NCI-H146 (cell line): ENCODE data around the gene TBC1D3B.
"Not testable (repeated sequence)": the region's sequence is repeated elsewhere in the genome, so short reads cannot be mapped to it uniquely, and the experiment has no call there.

Experiments used
- DNase-seq: peaks from one replicate; lab custom pipeline; 2025; lab: John Stamatoyannopoulos, UW

TBC1D3B gene

GRCh38 chr17:36128411-36128978 is 47.9 kb downstream of the TBC1D3B start:
- no peak for DNase-seq

GRCh38 chr17:36127911-36128310 is 48.5 kb downstream of the TBC1D3B start:
- no peak for DNase-seq

GRCh38 chr17:36127199-36127893 is 49.1 kb downstream of the TBC1D3B start:
- no peak for DNase-seq

- no peak for DNase-seq
Measured at GRCh38 chr17:36124879-36125824, 51.3 kb downstream of the TBC1D3B start.

DNA sequence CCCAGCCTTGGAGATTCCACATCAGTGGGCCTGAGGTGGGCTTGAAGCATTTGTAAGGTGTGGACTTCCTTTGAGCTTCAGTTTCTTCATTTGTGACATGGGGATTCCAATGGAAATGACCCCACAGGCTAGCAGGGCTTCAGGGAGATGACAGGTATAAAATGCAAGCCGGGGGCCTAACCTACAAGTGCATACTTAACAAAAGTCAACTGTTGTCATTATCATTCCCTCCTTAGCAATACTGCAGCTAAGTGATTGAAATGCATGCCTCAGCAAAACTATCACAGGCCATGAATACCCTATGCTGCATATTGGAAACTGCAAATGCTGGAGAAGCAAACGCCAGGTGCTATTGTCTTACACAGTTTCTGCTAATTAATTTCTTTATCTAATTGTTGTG is 53.0 kb downstream of the TBC1D3B start:
- DNase-seq: no peak

DNA sequence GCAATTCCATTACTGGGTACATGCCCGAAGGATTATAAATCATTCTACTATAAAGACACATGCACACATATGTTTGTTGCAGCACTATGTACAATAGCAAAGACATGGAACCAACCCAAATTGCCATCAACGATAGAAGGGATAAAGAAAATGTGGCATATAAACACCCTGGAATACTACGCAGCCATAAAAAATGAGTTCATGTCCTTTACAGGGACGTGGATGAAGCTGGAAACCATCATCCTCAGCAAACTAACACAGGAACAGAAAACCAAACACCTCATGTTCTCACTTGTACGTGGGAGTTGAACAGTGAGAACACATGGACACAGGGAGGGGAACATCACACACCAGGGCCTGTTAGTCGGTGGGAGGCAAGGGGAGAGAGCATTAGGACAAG is 55.3 kb downstream of the TBC1D3B start:
- DNase-seq: not testable (repeated sequence)

DNA sequence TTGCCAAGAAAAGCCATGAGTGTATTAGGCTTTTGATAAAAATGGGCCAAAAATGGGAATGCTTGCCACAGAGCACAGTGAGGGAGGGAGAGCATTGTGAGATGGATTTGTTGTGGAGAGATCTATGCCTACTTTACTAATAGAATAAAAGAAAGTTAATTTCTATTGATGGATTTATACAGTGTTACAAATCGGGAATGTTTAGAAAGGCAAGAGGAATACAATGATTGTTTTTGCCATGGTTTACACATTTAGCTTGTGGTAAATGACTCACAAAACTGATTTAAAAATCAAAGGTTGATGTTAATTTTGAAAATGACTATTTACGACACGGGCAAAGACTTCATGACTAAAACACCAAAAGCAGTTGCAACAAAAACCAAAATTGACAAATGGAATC is 56.2 kb downstream of the TBC1D3B start:
- no peak for DNase-seq

- DNase-seq: no peak
Measured at GRCh38 chr17:36118477-36119353, 57.7 kb downstream of the TBC1D3B start.

DNA sequence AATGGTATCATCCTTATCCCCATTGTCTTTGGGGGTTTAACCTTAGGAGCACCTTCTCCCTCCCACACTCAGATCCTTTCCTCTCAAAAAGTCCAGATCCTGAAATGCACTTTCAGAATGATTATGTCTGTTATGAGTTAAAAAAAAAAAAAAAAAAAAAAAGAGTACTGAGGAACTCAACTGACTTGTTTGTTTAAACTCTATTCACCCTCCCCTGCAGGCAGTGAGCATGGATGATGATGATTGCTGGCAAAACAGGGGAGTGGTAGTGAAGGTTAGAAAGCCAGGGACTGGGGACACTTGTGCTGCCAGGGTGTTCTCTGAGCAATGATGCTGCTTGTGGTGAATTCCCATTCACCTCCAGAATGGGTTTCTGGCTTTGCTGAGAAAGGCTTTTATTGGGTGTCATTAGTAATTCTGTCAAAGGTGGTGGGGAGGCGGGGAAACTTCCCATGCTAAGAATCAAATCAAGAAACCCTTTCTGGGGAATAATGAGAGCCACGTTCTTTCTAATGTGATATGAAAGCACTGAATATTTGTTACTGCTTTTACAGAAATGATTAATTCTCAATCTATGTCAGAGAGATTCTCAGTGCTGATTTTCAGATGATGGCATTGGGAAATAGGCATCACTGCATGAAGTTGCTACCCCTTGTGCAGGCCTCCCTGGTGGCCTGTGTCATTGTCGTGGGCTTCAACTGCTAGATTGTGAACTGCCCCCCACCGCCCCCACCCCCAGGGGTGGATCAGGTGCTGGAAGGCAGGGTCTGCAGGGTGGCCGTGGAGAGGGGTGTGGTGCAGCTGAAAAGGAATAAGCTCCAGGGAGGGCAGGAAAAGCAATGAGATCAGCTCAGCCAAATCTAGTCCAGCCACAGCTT is 58.7 kb downstream of the TBC1D3B start:
- DNase-seq: no peak
